NCI-H128 (cell line): ENCODE data around the gene CDK5RAP2.
"Not testable (repeated sequence)": the region's sequence is repeated elsewhere in the genome, so short reads cannot be mapped to it uniquely, and the experiment has no call there.

ENCODE experiments used
- DNase-seq: peaks from one replicate; lab custom pipeline; 2025; ENCODE audit not compliant: unreplicated experiment; lab: John Stamatoyannopoulos, UW

CDK5RAP2 gene

DNA sequence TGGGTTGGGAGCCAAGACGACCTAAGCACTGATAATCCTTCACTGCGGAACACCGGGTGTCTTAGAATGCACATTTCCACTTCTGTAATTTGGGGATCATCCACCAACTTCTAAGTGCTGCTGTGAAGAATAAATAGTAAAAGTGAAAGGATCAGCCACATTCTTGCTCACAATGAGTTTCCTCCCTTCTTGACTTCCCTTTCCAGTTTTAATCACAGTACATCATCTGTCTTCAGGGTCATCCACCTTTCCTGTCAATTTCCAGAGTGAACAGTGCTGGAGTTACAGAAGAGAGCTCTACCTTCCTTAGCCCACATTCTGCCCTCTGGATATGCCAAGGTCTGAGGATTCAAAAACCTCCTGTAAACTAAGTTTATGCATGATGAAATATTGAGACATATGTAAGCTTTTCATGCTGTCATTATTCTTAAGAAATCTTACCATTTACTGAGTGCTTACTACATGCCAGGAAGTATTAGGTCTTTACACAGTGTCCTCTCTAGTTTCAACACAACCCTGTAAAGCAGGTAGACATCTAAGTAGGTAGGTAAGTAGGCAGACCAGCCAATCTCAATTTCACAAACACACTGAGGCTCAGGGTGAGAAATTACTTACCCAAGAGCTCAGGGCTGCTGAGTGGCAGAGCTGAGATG lies 105.2 kb downstream of the CDK5RAP2 start:
- DNase-seq: no peak

DNA sequence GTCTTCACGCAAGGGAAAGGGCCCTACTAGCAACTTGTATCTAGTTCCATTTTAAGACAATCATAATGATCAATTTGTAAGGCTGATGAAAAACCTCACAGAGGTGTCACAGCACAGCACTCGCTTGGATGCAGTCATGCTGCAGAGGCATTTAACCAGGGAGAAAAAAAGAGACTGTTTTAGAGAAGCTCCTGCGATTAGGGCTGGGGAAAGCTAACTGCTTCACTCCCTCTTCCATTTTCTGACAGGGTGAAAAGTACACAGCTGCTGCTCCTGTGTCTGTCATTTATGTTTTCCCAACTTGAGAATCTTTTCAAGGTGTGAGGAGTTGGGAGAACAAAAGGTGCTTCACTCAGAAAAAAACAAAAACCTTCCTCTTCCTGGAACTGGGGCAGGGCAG lies 106.4 kb downstream of the CDK5RAP2 start:
- DNase-seq: no peak

GRCh38 chr9:120465685-120466407 lies 114.1 kb downstream of the CDK5RAP2 start:
- DNase-seq: no peak

DNA sequence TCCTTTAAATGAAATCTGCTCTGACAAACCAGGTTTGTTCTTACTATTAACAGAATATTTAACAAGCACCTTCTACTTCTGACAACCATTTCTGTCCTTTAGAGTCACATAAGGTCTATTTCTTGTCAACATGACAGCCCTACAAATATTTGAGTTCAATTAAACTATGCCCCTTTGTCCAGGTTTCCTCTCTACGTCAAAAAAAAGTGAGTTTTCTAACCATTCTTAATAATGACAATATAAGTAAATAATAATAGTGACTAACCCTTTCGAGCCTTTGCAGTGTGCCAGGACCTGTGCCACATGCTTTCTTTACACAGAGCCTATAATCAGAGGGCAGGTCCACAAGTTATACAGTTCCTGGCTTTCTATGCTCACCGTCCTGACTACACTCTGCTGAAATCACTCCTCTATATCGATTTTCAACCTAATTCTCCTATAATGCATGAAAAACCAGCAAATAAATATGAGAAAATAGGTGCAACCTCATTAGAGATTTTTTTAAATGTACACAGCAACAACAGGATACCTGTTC lies 115.0 kb downstream of the CDK5RAP2 start:
- no peak for DNase-seq

DNA sequence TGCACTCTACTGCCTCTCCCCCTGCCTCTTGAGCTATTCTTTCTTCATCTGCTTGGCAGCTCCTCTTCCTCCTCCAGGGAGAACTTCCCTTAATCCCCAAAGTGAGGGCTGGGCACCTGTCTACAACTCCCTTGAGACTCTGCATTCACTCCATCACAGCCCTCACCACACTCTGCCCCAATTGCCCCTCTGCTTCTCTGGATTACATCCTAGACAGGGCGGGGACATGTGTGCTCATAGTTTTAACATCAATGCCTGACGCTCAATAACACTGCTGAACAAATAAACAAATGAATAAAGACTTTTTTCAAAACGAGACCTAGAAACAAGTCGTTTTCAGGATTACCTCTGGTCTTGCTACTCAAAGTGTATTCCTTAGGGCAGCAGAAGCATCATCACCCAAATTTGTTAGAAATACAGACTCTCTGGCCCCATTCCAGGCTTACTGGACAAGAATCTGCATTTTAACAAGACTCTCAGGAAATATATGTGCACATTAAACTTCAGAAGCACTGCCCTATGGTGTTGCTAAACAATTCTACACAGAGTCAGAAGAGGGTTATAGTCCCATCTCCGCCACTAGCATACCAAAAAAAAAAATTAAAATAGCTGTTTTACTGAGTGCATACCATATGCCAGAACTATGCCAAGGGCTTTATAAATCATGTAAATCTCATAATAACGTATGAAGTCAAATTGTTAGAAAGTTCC lies 115.6 kb downstream of the CDK5RAP2 start:
- no peak for DNase-seq

GRCh38 chr9:120463765-120464164 lies 116.2 kb downstream of the CDK5RAP2 start:
- no peak for DNase-seq

DNA sequence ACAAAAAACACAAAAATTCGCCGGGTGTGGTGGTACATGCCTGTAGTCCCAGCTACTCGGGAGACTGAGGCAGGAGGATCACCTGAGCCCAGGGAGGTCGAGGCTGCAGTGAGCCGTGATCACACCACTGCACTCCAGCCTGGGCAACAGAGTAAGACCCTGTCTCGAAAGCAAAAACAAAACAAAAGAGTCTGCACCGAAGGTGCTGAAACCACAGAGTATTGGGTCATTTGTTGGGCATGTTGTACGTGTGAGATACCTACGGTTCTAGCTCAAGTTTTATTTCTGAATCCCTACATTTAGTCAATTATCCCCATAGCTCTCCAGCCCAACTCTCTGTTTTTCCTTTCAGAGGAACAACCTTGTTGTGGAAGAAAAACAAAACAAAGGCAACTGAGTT lies 118.3 kb downstream of the CDK5RAP2 start:
- DNase-seq: not testable (repeated sequence)

GRCh38 chr9:120456218-120456617 lies 123.7 kb downstream of the CDK5RAP2 start:
- DNase-seq: no peak

GRCh38 chr9:120454467-120454866 lies 125.5 kb downstream of the CDK5RAP2 start:
- no peak for DNase-seq

DNA sequence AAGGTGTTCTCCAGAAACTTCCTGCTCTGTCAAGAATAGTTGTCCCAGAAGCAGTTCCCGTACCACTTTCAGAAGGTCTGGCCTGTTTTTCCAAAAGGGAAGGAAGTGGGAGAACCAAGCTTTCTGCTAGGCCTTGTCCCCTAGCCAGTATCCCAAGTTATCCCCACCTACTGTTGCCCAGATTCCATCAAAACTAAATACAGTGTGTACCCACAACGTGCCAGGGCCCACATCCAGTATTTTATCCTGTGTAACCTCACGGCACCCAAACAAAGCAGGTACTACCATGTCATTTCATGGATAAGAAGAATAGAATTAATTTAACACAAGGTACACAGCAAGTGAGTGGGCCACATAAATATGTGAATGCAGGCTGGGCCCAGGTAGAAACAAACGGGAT lies 126.2 kb downstream of the CDK5RAP2 start:
- DNase-seq: no peak

GRCh38 chr9:120452631-120453030 lies 127.3 kb downstream of the CDK5RAP2 start:
- DNase-seq: no peak

GRCh38 chr9:120450916-120451315 lies 129.1 kb downstream of the CDK5RAP2 start:
- no peak for DNase-seq

DNA sequence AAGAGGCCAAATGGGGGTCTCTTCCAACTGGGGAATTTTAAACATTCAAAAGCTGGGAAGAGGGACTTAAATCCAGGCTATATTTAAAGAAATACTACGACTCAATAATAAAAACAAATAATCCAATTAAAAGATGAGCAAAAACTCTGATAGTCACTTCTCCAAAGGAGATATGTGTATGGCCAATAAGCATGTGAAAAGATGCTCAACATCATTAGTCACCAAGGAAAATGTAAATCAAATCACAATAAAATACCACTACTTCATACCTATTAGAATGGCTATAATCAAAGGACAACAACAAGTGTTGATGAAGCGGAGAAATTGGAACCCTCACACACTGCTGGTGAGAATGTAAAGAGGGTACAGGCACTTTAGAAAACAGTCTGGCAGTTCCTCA lies 130.4 kb downstream of the CDK5RAP2 start:
- no peak for DNase-seq

GRCh38 chr9:120447959-120448500 lies 131.9 kb downstream of the CDK5RAP2 start:
- DNase-seq: no peak

DNA sequence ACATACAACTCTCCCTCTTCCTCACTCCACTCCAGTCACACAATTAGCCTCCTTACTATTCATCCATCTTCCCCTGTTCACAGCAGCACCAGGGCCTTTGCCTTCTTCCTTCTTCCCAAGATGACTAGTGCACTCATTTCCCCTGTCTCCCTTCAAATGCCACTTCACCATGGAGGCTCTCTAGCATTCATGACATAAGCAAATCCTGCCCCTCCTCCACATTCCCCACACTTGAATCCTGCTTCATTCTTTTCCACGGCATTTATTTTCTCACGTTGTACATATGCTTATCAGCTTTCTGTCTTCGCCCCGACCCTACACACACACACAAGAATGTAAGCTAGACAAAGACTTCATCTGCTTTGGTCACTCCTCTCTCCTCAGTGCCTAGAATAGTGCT lies 133.3 kb downstream of the CDK5RAP2 start:
- no peak for DNase-seq

GRCh38 chr9:120443976-120444375 lies 136.0 kb downstream of the CDK5RAP2 start:
- DNase-seq: no peak

- DNase-seq: no peak
Measured at GRCh38 chr9:120443489-120443888, 136.5 kb downstream of the CDK5RAP2 start.

GRCh38 chr9:120442308-120442995 lies 137.5 kb downstream of the CDK5RAP2 start:
- DNase-seq: no peak

DNA sequence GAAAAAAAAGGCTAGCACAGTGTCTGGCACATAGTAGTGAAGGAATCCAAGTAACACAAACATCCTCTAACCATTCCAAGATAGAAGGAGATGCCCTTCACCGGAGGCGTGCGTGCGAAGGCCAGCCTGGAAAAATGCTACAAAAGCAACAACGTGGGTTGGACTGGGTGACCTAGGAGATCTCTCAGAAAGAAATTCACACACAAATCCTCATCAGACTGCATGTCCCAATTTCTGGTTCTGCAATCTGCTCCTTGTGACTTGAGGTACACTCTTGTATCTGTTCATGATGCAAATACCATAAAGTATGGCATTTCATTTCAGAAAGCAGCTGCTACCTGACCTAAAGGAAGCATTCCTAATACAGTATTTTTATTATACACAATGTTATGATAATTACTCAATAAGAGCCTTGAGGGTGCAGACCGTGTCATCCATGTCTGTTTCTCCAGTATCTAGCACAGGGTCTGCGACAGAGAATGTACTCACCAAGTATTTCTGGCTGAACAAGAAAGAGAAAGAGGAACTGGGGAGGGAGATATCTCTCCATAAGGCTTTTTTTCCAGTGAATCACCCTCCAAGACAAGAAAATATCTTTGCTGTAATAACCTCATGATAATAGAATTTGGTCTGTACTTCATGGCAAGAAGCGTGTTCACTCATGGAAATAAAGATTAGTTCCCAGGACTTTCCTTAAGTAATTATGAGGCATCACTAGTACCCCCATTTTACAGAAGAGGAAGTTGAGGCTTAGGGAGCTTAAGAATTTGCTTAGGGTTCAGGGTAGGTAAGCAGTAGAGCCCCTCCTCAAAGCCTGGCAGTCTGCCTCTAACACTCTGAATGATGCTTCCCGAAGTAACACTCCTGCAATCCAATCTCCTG lies 138.3 kb downstream of the CDK5RAP2 start:
- no peak for DNase-seq

DNA sequence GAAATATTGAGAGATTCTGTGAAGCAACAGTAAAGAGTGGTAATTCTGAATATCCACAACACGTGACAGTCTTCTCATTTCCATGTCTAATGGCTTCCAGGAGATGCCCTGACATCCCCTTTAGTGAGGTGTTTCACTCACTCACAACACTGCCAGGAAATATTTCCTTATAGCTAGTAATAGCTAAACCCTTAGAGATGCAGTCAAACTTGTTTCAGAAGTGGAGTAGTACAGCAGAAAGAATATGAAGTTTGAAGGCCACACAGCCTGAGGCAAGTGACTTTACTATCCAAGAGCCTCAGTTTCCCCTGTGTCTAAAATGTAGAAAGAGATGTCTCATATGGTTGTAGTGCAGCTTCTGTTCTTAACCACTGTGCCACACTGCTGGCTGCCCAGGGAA lies 139.2 kb downstream of the CDK5RAP2 start:
- DNase-seq: no peak
